ENCODE data around the gene SNCG.

GRCh38 chr10:86960863-86961434, 2.5 kb downstream of the SNCG start:
- TF ChIP-seq ATF3 (CRISPR knock-in tag; conservative IDR thresholded peaks at IDR 0.05), result no peak
- no peak for TF ChIP-seq CREB1 (CRISPR knock-in tag; IDR thresholded peaks at IDR 0.05)
- no peak for TF ChIP-seq NR1H2 (CRISPR knock-in tag; IDR thresholded peaks at IDR 0.05)
- no peak for TF ChIP-seq ZBTB43 (CRISPR knock-in tag; IDR thresholded peaks at IDR 0.05)
- no peak for TF ChIP-seq ZNF416 (CRISPR knock-in tag; IDR thresholded peaks at IDR 0.05)
- TF ChIP-seq CTCF (IDR thresholded peaks at IDR 0.05), result no peak

Measured in WTC11 (cell line).